DMS114 treated with DMSO at 0.1 percent for 48 hours (cell line): ENCODE results near the gene EYA3.
A peak's percentile ranks its signal among the peaks of the same experiment; 100 is the strongest.

Experiments
- DNase-seq: peaks from one replicate; lab custom pipeline; 2025; ENCODE audit not compliant: unreplicated experiment; lab: John Stamatoyannopoulos, UW

Gene EYA3

DNA sequence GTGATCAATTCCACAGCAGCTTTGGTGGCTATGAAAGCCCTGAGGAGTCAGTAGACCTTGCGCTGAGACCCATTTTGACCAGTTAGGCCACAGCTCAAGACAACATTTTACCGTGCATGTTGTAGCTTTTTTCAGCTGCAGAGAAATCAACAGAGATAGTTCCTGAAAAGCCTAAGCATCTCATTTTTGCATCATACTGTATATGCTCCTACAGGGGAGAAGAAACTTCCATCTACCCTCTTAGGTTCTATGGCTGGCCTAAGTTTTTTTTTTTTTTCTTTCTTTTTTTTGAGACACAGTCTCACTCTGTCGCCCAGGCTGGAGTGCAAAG lies 24.8 kb upstream of the EYA3 start:
- no peak for DNase-seq

DNA sequence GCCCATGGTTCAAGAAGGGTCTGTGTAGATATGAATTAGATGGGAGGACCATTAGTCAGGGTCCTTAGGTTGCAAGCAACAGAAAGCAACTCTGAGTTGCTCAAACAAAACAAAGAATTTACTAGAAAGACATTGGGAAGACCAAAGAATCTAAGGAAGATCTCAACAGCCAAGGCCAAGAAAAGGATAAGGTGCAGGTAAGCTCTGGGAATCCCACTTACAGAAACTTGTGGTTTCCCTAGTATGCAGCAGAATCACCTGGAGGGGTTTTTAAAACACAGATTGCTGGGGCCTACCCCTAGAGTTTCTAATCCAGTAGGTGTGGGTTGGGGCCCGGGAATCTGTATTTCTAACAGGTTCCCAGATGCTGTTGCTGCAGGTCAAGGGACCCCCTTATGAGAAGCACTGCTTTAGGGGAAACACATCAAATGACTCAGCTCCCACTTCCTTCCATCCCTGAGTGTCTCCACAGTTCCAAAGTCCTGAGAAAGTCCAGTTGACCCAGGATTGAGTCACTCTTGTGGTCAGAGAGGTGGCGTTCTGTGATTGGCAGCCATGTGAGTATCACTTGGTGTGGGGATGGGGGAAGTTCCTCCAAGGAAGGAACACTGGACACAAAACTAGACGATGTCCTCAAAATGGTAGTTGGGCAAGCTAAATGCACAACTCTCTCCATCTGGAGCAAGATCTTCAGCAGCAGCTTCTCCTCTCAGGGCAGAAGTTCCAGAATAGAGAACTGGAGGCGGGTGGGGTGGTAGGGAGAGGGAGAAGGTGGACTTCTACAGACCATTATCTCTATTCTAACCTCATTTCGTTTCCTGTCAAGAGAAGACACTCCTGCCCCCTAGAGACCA lies 24.2 kb upstream of the EYA3 start:
- no peak for DNase-seq

DNA sequence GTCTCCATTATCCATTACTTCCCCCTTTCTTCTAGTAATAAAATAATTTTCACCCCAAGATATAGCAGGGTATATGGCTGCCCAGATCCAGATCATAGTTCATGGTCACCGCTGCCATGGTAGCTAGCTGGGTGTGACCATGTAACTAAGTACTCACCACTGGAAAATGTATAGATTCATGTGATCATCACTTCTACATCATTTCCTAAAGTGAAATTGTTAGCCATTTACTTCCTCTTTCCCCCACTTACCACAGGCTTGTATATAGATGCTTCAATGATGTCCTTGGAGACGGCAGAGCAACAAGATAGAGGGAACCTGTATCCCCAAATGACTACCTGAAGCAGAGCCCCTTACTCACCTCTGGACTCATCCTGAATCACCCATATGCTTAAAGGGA lies 22.7 kb upstream of the EYA3 start:
- DNase-seq, result no peak

DNA sequence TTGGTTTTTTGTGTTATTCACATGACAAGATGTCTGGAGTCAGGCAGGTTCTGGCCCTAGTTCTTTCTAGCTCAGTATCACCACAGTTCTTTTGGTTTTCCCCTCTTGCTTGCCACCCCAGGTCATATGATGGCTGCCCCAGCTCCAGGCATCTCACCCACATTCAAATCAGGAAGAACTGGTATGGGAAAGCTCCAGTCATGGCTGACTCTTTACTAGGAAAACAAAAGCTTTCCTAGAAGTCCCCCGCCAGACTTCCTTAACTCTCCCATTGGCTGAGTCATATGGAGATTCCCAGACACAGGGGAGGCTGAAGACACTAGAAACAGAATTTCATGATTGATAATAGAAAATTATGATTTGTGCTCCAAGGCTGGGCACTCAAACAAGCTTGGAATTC lies 22.1 kb upstream of the EYA3 start:
- DNase-seq, result no peak

DNA sequence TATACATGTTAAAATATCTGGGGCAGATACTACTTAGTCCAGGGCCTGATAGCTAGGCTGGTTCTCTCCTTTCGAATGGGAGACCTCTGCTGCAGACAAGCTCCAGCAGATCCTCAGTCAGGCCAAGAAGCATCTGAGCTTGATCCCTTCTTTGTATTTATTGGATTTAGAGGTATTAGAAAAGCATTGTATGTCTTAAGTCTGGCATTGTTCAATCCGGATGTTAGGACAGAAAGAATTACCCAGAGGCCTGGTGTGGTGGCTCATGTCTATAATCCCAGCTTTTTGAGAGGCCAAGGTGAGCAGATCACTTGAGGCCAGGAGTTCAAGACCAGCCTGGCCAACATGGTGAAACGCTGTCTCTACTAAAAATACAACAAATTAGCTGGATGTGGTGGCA lies 21.2 kb upstream of the EYA3 start:
- no peak for DNase-seq

DNA sequence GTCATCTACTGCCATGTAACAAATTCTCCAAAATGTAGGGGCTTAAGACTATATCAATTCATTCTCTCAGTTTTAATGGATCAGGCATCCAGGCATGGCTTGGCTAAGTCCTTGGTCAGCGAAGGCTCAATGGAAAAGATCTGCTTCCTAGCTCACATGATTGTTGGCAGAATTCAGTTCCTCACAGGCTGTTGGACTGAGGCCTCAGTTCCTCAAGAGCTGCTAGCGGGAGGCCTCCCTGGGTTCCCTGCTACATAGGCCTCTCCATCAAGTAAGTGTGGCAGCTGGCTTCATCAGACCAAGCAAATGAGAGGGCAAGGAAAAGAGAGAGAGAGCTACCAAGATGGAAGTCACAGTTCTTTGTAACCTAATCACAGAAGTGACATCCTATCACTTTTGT lies 19.6 kb upstream of the EYA3 start:
- no peak for DNase-seq

DNA sequence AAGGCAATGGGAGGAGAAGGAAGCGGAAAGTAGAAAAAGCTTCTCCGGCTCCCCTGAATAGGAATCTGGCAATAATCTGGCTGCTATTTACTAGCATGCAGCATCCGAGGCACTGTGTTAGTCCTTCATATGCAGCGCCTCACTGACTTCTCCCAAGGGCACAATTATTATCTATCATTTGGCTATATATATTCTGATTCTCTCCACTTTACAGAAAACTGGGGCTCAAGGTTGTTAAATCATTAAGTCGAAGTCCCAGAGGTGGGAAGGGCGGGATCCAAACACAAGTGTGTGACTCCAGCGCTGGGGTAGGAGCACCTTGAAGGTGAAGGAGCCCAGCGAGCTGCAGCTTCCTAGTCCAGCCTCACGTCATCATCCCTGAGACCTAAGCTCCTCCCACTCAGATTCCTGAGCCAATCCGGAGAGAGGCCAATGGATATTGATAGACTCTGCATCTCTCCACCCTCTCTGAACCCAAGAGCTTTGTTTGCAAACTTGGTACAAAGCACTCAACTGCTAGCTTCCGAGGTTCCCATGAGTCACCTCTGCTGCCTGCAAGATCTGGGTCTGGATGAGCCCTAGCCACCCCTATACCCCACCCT lies 16.6 kb upstream of the EYA3 start:
- no peak for DNase-seq

DNA sequence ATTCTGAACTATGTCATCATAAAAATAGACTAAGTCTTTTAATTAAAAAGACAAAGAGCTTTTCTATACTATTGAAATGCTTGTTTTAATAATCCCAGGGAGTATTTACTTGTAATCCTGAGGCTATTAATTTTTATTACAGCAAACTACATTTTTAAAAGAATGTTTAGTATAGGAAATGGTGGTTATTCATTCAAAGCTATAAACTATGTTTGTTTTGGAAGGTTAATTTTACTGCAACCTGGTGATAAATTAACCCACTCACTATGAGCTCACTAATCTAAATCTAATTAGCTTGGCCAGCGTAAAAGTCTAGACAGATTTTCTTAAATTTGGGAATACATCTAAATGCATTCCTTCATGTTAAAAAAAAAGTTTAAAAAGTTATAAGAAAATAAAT lies 13.8 kb upstream of the EYA3 start:
- DNase-seq, result no peak

DNA sequence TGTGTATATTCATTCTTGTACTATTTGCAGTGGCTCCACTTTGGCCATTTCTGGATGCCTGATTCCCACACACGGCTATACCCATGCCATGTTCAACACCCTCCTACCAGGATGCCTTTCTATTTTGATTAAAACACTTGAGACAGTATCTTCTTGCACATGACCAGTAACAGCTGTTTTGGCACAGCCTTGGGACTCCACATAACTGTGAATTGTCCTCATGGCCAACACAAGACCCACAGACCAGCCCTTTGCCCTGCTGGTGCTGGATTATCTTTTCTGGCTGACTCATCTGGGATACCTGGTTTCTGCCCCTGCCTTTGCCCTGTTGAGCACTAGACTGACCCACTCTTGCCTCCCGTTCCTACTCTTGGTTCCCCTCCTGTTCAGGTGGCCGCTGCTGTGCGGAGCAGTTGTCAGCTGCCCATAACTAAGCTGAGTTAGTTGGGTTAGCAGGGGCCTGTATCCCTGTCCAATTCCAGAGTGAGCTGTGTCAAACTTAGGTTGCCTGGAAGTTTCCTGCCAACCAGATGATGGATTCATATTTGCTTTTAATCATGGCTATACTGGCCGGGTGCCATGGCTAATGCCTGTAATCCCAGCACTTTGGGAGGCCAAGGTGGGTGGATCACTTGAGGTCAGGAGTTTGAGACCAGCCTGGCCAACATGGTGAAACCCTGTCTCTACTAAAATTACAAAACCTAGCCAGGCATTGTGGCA lies 10.8 kb upstream of the EYA3 start:
- no peak for DNase-seq

DNA sequence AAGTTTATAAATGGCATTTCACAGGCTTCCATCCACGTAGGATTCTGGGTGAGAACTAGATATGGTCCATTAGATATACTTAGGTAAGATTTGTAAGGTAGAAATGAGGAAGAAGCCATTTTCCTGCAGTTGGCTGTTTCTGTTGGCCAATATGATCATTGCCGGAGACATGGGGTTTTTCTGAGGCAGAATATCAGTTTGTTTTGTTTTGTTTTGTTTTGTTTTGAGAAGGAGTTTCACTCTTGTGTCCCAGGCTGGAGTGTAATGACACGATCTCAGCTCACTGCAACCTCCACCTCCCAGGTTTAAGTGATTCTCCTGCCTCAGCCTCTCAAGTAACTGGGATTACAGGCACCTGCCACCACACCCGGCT lies 8.7 kb upstream of the EYA3 start:
- DNase-seq, result no peak

DNA sequence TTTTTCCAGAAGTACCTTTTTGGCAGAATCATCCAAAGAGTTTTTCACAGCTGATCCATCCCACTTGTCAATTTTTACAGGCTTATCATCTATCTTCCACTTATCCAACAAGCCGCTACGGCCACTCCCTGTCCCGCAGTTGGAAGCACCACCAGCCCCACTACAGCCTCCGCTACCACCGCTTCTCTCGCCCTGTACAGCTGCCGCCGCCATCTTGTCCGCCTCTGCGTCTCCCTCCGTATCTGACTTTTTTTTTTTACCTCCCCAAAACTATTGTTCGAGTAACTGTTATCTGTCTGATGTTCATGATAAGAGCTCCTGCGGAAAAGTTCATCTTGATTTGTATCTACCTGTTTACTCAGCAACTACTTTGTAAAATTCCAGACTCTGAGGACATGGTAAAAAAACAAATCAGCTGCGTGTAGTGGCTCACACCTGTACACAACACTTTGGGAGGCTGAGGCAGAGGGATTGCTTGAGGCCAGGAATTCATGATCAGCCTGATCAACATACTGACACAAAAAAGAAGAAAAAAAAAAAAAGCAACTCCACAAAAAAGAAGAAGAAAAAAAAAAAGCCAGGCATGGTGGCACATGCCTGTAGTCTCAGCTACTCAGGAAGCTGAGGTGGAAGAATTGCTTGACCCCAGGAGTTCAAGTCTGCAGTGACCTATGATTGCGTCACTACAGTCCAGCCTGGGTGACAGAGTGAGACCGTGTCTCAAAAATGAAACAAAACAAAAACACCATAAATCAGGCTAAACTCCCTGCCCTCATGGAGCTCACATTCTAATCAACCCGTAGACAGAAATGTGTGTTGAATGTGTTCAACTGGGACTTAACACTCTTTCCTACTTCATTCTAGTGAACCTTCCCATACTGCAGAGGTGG lies 8.0 kb upstream of the EYA3 start:
- no peak for DNase-seq

DNA sequence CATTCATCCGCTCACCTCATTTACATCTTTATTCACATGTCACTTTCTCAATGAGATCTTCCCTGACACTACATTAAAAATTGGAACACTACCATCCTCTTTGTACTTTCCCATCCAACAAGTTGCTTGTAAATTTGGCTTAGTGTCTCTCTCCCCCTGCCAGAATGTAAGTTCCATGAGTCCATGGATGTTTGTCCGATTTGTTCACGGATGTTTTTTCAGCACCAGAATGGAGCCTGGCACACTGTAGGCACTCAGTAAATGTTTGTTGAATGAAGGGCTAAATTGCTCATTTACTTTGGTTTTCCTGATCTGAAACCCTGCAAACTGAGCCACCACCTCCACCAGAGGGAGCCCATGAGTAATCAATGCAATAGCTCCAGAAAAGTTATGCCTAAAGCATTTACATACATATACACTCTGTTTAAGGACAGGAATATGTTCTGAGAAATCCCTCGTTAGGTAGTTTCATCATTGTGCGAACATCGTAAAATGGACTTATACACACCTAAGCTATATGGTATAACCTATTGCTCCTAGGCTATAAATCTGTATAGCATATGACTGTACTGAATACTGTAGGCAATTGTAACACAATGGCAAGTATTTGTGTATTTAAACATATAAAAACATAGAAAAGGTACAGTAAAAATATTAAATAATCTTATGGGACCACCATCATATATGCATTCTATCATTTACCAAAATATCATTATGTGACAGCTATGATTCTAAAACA lies 2.8 kb upstream of the EYA3 start:
- peak; percentile 63 for DNase-seq

DNA sequence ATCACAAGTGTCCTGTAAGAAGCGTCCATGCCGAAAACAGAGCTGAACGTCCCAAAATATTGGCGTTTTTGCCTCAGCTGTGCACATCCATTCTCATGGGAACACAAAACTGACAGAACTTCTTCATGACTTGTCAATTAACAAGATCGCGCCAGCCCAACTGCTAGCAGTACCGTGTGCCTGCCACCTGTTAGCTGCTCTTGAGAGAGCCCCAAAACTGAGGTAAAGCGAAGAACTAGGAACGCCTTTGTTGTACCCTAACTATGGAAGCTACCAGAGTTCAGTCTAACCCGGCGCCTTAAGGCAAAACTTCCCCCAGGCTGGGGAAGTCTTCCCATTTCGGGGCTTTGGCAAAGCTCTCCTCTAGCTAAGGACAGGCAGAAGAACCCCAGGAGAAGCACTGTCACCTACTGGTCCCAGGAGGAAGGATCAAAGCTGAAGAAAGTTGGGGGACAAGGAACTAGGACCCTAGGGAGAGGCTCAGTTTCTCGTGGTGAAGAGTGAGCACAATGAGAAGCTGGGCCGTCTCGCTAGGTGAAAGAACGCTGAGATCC lies 719 bp downstream of the EYA3 start:
- no peak for DNase-seq

DNA sequence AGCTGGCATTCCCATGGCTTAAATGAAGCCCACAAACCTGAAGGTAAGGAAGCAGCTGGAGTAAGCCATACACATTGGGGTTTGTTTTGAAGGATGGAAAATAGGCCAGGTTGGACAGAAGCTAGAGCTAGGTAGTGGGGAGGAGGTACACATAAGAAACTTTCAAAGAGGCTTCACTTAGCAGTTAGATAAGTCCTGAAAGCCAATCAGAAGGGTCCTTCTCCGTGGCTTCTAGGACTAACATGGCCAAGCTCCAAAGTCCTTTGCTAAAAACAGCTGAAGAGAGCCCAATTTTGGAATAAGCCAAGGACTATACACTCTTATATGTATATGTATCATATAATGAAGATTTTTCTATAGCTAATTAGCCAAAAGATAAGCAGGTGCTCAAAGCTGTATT lies 1.8 kb downstream of the EYA3 start:
- DNase-seq, result no peak

DNA sequence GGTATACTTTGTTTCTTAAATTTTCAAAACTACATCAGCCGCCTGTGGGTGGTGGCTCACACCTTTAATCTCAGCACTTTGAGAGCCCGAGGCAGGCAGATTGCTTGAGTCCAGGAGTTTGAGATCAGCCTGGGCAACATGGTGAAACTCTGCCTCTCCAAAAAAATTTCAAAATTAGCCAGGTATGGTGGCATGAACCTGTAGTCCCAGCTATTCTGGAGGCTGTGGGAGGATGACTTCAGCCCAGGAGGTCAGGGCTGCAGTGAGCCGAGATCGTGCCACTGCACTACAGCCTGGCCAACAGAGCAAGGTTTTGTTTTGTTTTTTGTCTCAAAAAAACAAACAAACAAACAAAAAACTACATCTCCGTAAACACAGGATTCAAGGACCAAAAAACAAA lies 3.3 kb downstream of the EYA3 start:
- DNase-seq, result no peak

DNA sequence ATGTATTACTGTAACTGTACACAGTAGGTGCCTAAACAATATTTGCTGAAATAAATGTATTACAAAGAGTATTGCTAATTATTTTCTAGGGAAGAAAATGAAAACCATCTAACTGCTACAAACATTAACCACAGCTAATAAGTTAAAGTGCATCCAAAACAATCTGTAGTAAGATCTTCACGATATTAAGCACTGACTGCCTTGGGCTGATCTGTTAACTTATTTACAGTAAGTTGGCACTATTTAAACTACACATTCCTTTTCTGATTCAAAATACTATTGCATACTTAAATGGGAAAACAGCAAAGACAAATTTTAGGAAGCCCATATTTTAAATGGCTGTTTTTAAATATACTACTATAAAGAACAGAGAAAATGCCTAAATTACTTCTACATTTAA lies 4.5 kb downstream of the EYA3 start:
- no peak for DNase-seq

DNA sequence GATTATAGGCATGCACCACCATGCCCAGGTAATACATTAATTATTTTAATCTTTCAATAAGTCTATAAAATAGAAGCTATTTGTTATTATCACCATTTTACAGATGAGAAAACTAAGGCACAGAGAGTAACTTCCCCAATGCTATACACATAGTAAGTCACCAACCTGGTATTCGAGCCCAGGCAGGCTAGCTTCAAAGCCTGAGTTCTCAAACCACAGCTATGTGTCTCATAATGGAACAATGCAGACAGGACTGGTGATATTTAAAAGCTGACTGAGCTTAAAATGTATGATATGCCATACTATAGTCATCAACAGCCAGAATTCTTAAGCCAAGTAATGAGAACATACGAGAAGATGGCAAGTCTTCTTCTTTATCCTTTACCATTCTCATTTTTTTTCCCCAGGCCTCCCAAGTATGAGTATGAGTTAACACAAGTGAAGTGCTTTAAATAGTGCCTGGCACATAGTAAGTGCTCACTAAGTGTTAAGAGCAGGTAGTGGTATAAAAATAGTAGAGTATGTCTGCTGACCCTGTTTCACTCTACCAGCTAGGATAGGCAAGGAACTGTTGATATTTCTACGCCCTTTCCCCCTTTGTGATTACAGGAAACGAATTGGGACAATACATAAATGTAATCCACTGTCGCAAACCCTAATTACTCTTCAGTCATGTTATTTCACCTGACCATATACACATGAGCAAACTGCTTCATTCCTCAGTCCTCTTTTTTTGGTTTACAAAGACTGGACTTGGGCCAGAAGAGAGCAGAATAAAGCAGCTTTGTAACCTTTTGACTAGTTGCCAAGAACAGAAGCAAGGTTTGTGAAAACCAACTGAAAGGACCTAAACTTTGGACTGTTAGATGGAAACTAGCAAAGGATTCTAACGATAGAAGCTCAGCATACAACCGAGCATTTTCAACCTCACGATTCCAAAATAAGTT lies 9.5 kb downstream of the EYA3 start:
- no peak for DNase-seq

DNA sequence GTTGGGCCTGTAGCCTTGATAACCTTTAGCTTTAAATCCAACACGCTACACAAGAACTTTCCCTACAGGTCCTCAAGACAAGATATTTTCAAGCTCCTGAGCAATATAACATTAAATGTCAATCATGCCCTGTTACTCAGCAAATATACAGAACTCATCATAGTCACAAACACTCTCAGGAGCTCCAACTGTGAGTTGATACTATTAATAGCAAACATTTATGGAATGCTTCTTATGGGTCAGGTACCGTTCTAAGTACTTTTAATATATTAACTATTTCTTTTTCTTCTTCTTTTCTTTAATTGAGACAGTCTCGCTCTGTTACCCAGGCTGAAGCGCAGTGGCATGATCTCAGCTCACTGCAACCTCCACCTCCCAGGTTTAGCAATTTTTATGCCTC lies 10.1 kb downstream of the EYA3 start:
- no peak for DNase-seq

DNA sequence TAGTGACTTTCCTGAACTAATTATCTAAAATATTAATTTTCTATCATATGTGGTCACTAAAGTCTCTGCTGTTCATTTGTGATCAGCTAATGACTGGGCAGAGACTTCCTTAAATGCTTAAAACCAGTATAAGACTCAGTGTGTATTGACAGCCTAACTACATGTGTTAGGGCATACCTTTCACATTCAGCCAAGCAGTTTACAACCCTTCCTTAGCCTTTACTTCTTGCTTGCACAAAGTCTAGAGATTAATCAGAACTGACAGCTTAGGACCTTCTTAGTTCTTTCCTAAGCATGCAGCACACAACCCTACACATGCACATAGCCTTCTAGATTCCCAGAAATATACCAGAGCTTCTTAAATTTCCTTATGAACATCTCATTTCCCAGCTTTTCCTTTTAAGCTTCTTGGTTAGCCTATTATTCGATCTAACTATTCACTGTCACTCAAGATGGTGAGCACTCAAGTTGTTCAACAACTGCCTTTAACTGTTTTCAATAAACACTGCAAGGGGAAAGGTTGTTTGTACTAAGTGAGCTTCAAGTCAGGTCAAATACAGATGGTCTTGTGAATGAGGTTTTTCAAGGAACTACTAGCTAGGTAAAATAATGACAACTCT lies 13.4 kb downstream of the EYA3 start:
- no peak for DNase-seq
